Activated T-cell treated with anti-CD3 and anti-CD28 coated beads for 48 hours (primary cell): ENCODE data around the gene TM9SF2.
A peak's percentile ranks its signal among the peaks of the same experiment; 100 is the strongest.
"Not testable (repeated sequence)": the region's sequence is repeated elsewhere in the genome, so short reads cannot be mapped to it uniquely, and the experiment has no call there.

Source experiments
- DNase-seq: peaks from one replicate; pipeline ENCODE4 v3.0.0-alpha.2; 2020; ENCODE audit warnings: low read depth

TM9SF2 gene, protein sequence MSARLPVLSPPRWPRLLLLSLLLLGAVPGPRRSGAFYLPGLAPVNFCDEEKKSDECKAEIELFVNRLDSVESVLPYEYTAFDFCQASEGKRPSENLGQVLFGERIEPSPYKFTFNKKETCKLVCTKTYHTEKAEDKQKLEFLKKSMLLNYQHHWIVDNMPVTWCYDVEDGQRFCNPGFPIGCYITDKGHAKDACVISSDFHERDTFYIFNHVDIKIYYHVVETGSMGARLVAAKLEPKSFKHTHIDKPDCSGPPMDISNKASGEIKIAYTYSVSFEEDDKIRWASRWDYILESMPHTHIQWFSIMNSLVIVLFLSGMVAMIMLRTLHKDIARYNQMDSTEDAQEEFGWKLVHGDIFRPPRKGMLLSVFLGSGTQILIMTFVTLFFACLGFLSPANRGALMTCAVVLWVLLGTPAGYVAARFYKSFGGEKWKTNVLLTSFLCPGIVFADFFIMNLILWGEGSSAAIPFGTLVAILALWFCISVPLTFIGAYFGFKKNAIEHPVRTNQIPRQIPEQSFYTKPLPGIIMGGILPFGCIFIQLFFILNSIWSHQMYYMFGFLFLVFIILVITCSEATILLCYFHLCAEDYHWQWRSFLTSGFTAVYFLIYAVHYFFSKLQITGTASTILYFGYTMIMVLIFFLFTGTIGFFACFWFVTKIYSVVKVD

DNA sequence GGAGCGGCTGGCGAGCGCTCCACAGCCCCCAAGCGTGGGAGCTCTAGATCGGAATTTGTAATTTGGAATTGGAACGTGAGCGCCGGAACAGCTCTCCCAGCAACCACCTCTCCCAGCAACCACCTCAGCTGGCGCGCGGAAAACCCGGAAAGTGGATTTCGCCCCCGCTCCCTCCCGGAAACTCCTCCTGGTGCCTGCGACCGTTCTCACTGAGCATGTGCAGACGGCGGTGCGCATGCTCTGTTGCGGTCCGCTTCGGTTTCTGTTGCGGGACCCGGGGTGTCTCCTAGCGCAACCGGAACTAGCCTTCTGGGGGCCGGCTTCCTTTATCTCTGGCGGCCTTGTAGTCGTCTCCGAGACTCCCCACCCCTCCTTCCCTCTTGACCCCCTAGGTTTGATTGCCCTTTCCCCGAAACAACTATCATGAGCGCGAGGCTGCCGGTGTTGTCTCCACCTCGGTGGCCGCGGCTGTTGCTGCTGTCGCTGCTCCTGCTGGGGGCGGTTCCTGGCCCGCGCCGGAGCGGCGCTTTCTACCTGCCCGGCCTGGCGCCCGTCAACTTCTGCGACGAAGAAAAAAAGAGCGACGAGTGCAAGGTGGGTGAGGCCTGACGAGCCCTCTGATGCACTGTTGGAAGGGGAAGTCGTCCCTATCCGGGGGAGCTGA, at the start of gene TM9SF2:
Gene TM9SF2, plus strand, starts transcription at position 289 of the 664 bp plus-strand sequence. Its CDS starts 135 bp downstream, at position 424.
- DNase-seq = peak; percentile 94

DNA sequence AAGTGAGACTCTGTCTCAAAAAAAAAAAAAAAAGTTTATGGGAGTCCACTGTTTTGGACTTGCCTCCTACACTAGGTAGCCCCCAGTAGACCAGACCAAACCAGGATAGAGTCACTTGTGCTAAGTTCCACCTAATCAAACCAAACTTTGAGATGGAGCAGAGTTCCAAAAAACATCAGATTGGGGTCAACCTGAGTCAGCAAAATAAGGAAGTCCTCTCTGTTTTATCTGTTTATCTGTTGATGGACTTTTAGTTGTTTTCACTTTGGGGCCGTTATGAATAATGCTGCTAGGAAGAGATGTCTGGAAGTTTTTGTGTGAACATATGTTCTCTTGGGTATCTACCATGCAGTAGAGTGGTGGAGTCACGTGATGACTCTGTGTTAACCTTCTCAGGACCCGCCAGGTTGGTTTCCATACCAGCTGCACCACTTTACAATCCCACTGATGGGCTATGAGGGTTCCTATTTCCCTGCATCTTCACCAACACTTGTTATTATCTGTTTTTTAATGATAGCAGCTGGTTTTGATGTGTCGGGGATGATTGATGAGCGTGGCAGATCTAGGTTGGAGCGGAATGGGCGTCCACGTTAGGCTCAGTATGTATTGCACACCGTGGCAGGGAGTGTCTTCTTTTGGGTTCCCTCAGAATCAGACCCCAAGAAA, 46.6 kb upstream of the TM9SF2 start:
- no peak for DNase-seq

DNA sequence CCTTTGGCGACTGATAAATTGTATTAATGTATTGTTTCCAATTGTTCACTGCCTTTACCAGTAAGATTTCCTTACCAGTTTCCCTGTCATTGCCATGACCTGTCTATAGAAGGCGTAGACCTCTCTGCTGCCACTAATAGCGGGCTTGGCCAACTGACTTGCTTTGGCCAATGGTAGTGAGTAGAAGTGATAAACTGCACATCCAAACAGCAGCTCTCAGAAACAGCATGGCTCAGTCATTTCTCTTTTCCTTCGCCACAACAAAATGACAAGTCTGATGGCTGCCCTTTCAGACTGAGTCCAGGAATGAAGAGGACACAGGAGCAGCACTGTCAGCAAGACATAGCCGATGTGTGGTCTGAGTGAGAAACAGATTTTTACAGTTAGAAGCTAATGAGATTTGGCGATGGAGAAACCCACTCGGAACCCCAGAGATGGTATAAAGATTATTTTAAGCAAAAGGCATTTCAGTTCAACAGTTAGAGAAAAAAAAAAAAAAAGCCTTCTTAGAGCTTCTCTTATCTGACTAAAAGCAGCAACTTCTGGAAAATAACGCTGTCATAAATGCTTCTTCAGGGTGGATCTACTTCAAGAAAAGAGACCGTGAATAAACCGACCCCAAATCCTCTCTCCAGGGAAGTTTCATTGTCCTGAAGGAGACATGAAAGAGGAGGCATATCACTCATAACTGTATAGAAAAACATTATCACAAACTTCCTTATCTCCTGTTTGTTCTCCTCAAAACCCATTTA, 42.0 kb upstream of the TM9SF2 start:
- no peak for DNase-seq

DNA sequence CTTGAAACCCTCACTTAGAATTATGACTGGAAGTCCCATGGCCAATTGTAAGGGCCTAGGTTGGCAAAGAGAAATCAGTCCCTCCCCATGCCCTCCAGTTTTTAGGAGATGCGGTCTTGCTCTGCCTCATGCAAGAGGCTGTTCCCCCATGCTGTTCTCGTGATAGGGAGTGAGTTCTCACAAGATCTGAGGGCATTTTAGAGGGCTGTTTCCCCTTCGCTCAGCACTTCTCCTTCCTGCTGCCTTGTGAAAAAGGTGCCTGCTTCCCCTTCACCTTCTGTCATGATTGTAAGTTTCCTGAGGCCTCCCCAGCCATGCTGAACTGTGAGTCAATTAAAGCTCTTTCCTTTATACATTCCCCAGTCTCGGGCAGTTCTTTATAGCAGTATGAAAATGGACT, 40.5 kb upstream of the TM9SF2 start:
- DNase-seq = not testable (repeated sequence)

DNA sequence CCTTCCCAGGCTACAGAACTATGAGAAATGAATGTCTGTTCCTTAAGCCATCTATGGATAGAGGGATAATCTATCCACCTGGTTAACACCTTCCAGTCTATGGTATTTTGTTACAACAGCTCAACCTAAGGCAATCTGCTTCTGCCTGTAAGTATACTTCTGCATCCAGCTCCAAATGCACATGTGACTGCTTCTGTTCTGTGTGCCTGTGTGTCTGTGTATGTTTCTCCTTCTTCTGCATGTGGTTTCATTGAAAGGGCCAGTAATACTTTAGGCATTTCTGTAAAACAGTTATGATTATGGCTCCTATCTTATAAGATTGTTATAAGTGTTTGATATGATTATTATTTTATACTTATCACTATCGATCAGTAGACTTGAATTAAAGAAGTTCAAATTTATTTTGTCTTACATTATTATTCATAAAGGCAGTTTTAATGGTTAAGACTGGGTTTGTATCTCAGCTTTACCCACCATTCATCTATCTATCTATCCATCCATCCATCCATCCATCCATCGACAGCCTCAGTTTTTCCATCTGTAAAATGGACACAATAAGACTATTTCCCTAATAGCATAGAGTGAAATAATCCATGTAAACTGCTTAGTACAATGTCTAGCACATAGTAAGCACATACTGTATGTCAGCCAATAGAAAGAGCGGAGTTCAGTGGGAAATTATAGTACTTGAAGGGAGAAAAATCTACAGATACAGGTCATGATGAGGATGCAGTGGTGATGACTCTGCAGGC, 37.5 kb upstream of the TM9SF2 start:
- DNase-seq = no peak

DNA sequence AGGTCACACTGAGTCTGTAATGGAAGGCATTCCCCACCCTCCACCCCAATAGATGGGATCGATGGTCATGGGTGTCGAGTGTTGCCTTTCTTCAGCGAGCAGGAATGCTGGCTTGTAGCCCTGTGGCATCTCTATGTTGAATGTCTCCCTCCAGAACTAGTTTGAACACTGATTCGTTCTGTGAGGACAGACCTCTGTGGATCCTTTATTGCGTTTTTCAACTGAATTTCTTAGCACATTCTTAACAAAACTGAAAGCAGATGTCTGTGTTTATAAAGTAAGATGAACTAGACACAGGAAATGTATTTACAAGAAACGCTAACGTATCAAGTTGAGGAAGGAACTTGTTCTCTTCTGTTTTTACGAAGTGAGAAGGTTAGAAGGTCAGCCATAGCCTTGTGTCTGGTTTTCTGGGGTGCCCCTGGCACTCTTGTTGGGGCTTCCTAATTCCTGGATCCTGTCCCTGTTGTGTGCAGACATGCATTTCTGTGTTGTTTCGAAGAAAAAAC, 36.8 kb upstream of the TM9SF2 start:
- DNase-seq = no peak

DNA sequence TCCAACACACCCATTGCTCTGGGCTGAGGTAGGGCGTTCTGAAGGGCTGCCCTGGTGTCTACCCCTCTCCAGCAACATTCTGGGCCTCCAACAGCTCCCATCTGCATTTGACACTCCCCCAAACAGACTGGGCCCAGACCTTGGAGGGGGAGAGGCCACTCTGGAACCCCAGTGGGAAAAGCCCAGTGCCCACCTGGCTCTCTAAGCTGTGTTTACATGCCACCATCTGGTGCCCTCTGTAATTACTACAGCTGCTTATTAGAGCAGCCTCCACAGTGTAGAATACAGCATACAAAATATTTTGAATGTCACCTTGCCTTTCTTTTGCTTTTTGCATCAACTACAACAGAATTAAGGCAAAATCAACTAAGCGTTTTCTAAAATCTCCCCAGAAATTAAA, 35.8 kb upstream of the TM9SF2 start:
- DNase-seq = no peak

DNA sequence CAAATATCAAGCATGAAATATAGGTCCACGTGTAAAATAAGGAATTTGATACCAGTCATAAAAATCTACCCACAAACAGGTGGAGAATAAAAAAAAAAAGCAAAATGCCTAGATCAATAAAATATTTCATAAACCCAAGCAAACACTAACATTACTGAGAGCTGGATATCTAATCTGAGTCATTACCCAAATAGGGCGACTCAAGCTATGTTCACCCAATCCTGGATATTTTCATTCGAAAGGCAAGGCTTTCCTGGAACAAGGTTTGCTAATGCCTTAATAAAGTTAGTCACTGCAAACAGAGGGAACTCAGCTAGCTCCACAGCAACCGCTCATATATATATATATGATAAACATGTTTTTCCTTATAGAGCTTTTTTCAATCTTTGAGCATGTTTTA, 33.5 kb upstream of the TM9SF2 start:
- DNase-seq = no peak

DNA sequence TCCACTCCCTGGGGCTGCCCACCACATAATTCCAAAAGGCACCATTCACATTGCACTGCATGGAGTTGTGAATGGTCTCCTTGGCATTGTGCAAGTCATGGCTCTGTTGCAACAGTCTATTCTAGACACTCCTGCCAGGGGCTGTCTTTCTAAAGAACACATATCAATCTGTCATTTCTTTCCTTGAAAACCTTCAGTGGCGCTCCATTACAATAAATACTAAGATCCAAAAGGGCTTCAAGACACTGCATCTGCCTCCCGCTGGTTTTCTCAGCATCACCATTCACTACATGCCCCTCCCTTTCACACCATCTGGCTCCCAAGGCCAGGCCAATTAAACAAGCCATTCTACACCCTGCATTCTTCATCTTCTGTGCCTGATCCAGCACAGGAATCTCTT, 32.2 kb upstream of the TM9SF2 start:
- DNase-seq = no peak

DNA sequence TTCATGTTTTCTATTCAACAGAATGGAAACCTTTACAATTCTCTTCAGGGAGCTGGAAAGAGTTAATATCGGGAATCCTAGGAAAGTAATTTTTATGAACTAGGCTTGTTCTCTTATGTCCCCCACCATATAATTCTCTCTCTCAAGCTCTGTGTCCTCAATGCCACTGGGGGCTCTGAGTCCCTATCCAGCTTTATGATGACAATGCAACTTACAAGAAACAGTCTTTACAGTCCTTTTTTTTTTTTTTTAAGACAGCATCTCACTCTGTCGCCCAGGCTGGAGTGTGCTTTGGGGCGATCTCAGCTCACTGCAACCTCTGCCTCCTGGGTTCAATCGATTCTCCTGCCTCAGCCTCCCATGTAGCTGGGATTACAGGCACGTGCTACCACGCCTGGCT, 31.2 kb upstream of the TM9SF2 start:
- DNase-seq = no peak

DNA sequence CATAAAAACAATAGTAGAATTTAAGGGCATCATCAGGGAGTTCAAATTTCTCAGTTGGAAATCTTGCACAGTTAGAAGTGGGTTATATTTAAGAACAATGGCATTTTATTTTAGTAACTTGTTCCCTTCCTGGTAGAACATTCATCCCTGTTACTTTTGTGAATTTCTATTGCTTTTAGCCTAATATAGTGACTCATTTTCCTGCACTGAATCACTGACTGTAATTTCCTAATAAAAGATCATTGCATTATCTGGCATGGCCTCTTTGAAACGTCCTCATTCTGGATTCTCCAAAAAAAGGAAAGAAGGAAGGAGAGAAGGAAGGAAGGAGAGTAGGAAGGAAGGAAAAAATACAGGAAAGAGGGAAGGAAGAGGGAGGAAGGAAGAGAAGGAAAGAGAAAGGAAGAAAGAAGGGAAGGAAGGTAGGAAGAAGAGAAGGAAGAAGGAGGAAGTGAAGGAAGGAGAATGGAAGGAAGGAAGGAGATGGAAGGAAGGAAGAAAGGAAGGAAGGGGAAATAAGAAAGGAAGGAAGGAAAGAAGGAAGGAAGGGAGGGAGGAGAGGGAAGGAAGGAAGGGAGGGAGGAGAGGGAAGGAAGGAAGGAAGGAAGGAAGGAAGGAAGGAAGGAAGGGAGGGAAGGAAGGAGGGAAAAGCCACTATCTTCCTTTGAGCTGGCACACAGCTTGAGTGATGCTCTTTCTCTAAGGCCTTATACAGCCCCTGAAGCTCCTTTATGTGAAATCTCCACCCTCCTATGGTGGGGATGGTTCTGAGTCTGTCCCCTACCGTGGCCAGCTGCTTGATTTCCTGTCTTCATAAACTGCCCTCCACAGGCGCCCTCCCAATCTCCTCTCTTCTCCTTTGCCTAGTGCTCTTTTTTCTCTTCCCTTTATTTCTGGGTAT, 29.8 kb upstream of the TM9SF2 start:
- no peak for DNase-seq

DNA sequence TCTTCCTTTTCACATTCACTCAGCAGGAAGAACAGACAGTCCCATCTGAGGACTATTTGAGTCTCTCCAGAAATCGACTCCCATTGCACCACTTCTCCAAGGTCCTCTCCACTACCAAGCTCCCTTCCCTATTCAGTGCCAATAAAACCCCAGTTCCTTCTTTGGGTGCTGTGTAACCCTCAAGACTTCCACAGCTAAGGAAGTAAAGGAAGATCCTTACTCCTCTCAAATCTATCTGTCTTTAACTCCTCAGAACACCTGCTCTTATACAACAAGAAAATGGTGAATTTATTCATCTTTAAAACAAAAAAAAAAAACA, 29.2 kb upstream of the TM9SF2 start:
- DNase-seq = no peak

DNA sequence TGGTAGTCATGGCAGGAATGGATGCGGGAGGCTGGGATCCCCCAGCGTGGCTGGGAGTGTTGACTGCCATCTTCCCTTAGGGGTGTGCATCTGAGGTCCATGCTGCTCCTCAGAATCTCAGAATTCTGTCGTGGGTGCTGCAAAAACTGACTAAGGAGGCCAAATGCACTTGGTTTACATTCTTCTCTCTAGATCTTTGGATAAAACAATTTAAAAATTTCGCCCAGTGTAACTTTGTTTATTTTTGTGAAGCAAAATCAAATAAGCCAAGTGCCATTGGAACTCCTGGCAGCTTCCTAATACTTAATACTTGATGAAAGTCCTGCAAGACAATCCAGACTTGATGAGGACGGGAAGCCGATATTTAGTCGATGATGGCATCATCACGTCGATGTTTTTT, 27.8 kb upstream of the TM9SF2 start:
- no peak for DNase-seq

DNA sequence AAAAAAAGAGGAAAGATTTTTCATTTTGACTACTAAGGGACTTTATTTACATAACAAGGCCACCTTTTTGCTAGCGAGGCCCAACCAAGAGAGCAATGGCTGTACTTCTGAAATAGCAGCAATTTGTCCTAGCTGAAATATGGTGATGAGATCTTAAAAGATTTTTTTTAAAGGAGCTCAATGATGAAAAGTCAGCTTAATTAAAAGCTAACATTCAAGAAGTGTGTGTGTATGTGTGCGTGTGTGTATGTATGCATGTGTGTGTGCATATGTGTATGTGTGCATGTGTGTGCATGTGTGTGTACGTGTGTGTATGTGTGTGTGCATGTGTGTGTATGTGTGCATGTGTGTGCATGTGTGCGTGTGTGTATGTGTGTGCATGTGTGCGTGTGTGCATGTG, 24.6 kb upstream of the TM9SF2 start:
- no peak for DNase-seq

DNA sequence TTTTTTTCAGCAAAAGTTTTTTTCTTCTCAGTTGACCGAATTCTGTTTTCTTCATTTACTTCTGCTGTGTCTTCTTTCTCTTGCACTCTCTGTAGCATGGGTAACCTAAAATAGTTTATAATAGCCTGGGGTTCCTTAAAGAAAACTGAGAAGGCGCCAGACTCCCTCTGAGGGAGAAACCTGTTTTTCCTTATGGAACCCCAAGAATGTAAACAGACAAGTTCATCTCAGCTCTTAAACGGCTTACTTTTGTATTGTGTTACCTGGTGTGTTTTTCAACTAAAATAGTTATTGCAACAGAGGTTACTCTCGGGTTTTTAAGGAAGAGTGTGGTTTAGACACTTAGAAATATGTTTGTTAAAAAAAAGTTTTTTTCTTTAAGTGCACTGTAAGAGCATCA, 23.8 kb upstream of the TM9SF2 start:
- no peak for DNase-seq

DNA sequence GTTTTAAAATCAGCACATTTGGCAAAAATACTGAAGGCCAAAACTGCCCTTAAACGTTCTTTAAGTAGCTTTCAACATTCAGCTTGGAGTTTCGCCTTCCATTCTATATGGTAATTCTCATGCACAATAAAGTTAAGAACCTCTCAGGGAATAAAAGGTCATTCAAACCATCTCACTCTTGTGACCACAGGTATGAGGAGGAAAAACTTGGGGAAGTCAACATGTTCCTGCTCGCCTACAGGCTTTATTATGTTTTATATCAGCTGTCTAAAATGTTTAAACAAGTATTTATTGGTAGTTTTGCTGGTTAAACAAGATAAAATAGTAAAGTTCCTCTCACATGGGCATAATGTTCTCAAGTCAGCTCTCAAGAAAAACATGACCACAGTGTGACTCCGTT, 19.9 kb upstream of the TM9SF2 start:
- DNase-seq = no peak

DNA sequence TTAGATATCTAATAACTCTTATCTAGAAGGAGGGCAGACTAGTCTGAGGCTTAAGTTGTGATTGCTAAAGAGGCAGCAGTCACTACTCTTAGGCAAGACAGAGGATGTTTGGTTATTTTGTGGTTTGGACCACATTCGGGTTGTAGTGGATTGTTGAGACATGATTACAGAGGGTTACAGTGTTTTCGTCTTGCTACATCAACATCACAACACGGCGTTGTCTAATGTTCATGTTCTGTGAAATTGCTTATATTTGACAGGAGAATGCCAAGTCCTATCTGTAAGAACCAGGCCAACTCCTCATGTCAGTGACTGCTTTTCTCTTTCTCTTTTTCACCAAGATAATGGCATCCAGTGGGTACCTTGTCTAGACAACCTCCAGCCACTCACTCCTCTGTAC, 16.8 kb upstream of the TM9SF2 start:
- no peak for DNase-seq

DNA sequence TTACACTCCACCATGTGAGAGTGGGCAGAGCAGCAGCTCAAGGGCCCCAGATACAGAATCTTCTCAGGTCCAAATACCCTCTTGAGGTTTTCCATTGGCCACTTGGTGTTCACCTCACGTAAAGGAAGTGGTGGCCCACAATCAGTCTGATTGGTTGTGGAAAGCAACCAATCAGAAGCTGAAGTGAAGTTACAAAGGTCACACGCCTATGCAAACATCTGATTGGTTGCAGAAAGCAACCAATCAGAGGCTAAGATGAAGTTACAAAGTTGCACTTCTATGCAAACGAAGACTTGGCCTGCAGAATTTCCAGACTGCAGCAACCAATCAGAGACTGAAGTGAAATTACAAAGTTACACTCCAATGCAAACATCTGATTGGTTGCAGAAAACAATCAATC, 14.3 kb upstream of the TM9SF2 start:
- DNase-seq = no peak

DNA sequence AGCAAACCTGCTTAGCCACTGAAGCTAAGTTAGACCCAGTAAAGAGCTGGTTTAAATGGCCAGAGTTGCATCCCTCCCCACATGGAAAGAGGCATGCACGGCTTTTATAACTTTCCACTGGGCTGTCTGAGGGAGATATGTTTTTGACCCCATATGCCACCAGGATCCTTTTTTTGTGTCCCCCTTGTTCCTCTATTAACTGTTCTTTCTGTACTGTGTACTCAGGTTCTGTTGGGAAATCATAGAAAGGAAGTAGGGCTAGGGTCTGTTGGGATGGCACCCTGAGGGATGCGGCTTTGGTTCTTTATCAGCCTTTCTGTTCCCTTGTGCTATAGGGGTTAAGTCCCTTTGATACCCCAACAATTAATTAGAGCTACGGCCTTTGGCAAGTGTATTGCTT, 12.2 kb upstream of the TM9SF2 start:
- no peak for DNase-seq

DNA sequence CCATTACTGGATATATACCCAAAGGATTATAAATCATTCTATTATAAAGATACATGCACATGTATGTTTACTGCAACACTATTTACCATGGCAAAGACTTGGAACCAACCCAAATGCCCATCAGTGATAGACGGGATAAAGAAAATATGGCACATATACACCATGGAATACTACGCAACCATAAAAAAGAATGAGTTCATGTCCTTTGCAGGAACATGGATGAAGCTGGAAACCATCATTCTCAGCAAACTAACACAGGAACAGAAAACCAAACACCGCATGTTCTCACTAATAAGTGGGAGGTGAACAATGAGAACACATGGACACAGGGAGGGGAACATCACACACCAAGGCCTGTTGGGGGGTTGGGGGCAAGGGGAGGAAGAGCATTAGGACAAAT, 9.5 kb upstream of the TM9SF2 start:
- DNase-seq = not testable (repeated sequence)
